Chondrocyte (in vitro differentiated cells): ENCODE measurements around the gene HDAC4. TPM values are rescaled to one million over a fixed set of nuclear protein-coding genes. Genes with fewer than 3 reads are reported as not detected.

Source experiments
- DNase-seq: peaks from one replicate; pipeline ENCODE4 v3.0.0; 2021; ENCODE audit warnings: mixed read lengths, low spot score
- H3K27ac Mint-ChIP-seq: one replicate; pipeline ENCODE4 v1.8.0; 2021; ENCODE audit warnings: mild to moderate bottlenecking, moderate library complexity, mixed read lengths; ENCODE audit not compliant: unreplicated experiment
- H3K27me3 Mint-ChIP-seq: 2 replicates; pipeline ENCODE4 v1.8.0; 2021; ENCODE audit warnings: low read depth, mixed read lengths
- H3K36me3 Mint-ChIP-seq: 2 replicates; pipeline ENCODE4 v1.8.0; 2021; ENCODE audit warnings: low read depth, mixed read lengths
- H3K4me1 Mint-ChIP-seq: 2 replicates; pipeline ENCODE4 v1.8.0; 2021; ENCODE audit warnings: low read depth, mild to moderate bottlenecking, mixed read lengths
- H3K4me3 Mint-ChIP-seq: one replicate; pipeline ENCODE4 v1.8.0; 2021; ENCODE audit warnings: mild to moderate bottlenecking, moderate library complexity, mixed read lengths; ENCODE audit not compliant: unreplicated experiment
- H3K9me3 Mint-ChIP-seq: 2 replicates; pipeline ENCODE4 v1.8.0; 2021; ENCODE audit warnings: low read depth, mixed read lengths
- CTCF ChIP-seq: fragments of 200-600 bp; sonication (generic); IDR thresholded peaks from 2 replicates; pipeline ENCODE4 v1.5.0; 2021; ENCODE audit warnings: antibody characterized with exemption, mild to moderate bottlenecking, moderate library complexity
- total RNA-seq: library from RNA; stranded (reverse); gene quantifications from 3 replicates; pipeline ENCODE4 v1.2.1, GENCODE V29; 2021

Gene HDAC4
- total RNA-seq, 1 donor from 2014 or later = 22.3 TPM

DNA sequence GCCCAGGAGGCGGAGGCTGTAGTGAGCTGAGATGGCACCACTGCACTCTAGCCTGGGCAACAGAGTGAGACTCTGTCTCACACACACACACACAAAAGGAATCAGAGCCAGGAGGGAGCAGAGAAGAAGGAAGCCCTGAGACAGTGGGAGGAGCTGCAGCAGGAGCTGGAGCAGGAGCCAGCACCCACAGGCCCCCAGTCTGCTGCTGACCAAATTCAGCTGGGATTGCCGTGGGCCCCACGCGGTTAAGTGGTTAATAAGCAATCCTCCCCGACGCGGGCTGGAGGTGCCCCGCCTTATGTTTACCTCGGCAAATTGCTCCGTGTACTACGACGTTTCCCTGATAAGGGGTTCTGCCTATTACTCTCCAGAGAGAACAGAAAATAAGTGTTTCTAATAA, 287.6 kb downstream of the HDAC4 start:
- no peak overlapping the region for H3K4me3 Mint-ChIP-seq
- H3K27ac Mint-ChIP-seq = no peak overlapping the region
- DNase-seq = no peak
- no peaks in the 10 kb centered on the region for H3K4me1 Mint-ChIP-seq
- no peaks in the 10 kb centered on the region for H3K27me3 Mint-ChIP-seq
- H3K36me3 Mint-ChIP-seq = peaks cover 3% of the 10 kb centered on the region
- TF ChIP-seq CTCF = no peak
- H3K9me3 Mint-ChIP-seq = no peaks in the 10 kb centered on the region

DNA sequence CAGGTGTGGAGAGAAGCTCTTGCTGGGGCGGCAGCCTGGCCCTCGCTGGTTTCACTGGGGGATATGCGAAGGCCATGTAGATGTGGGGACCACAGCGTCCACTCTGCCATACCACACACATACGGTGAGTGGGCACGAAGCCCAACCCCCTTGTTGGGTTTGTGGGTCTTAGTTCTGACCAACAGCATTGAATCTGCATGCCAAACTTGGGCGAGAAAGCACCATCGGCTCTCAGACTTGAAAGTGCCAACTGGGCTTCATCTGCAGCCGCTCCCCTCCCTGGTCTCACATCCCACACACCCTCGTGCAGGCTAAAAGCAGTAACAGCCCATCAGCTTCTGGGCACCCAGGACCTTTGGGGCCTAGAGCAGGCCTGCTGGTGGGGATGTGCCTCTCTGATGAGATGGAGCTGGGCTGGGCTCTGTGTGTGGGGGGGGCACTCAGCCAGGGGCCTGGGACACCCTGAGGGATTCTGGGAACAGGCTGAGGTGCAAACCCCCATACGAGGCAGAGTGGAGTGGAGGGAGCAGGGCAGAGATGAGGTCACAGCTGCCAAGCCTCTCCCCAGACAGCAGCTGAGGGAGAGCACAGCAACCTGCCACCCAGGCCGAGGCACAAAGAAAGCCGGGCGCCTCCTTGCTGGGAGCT, 288.6 kb downstream of the HDAC4 start:
- no peak for DNase-seq
- no peak overlapping the region for H3K27ac Mint-ChIP-seq
- H3K4me1 Mint-ChIP-seq = no peaks in the 10 kb centered on the region
- no peak overlapping the region for H3K4me3 Mint-ChIP-seq
- TF ChIP-seq CTCF = no peak
- peaks cover 3% of the 10 kb centered on the region for H3K36me3 Mint-ChIP-seq
- no peaks in the 10 kb centered on the region for H3K9me3 Mint-ChIP-seq
- no peaks in the 10 kb centered on the region for H3K27me3 Mint-ChIP-seq

GRCh38 chr2:239111401-239112100, 289.3 kb downstream of the HDAC4 start:
- no peaks in the 10 kb centered on the region for H3K4me1 Mint-ChIP-seq
- H3K9me3 Mint-ChIP-seq = no peaks in the 10 kb centered on the region
- no peak overlapping the region for H3K4me3 Mint-ChIP-seq
- TF ChIP-seq CTCF = no peak
- H3K27ac Mint-ChIP-seq = no peak overlapping the region
- H3K27me3 Mint-ChIP-seq = no peaks in the 10 kb centered on the region
- no peak for DNase-seq
- peaks cover 3% of the 10 kb centered on the region for H3K36me3 Mint-ChIP-seq

- Mint-ChIP-seq H3K9me3 (no peaks in the 10 kb centered on the region), H3K4me1 (no peaks in the 10 kb centered on the region), H3K36me3 (peaks cover 3% of the 10 kb centered on the region), H3K4me3 (no peak overlapping the region), H3K27ac (no peak overlapping the region), H3K27me3 (no peaks in the 10 kb centered on the region)
- DNase-seq = no peak
- no peak for TF ChIP-seq CTCF
These were observed 290.2 kb downstream of the HDAC4 start for GRCh38 chr2:239110595-239111048.

GRCh38 chr2:239109928-239110545, 290.8 kb downstream of the HDAC4 start:
- Mint-ChIP-seq H3K27ac (no peak overlapping the region), H3K4me3 (no peak overlapping the region), H3K27me3 (no peaks in the 10 kb centered on the region), H3K4me1 (no peaks in the 10 kb centered on the region), H3K9me3 (no peaks in the 10 kb centered on the region), H3K36me3 (peaks cover 3% of the 10 kb centered on the region)
- DNase-seq = no peak
- no peak for TF ChIP-seq CTCF
